Naive thymus-derived CD4-positive, alpha-beta T cell (primary cell): ENCODE data around the gene BRF1. TPM values are rescaled to one million over a fixed set of nuclear protein-coding genes. Genes with fewer than 3 reads are reported as not detected.

Source experiments
- ATAC-seq: fragments of 150-1000 bp; cut with Tn5 transposase; 2 replicates; pipeline ENCODE4 v1.10.0; 2021; ENCODE audit warnings: mild to moderate bottlenecking, moderate library complexity
- CTCF ChIA-PET: fragments of 350-600 bp; sonication (Branson Sonifier 250); formaldehyde crosslinking; loops from one replicate; lab custom pipeline; 2021; ENCODE audit warnings: antibody characterized with exemption; lab: Charles Lee
- POLR2A ChIA-PET: fragments of 350-600 bp; sonication (Branson Sonifier 250); formaldehyde crosslinking; loops from one replicate; lab custom pipeline; 2021; ENCODE audit warnings: antibody characterized with exemption, inconsistent platforms; lab: Charles Lee
- DNase-seq, 9 donors: peaks; one replicate each; pipeline versions ENCODE4 v3.0.0 to v3.0.0-alpha.2; 2020 to 2022; ENCODE audit warnings: mixed read lengths in 1 of 9
- H3K27ac ChIP-seq: one replicate; pipeline ENCODE4 v1.7.0; 2013; ENCODE audit warnings: mild to moderate bottlenecking, low read depth, low read length, moderate library complexity
- H3K27me3 ChIP-seq, 2 donors: one replicate each; pipeline ENCODE4 v1.7.0; 2013; ENCODE audit warnings: low read length in 2 of 2, mild to moderate bottlenecking in 2 of 2, moderate library complexity in 2 of 2; ENCODE audit not compliant: control insufficient read depth in 2 of 2, insufficient read depth in 2 of 2
- H3K36me3 ChIP-seq, 3 experiments: 1 replicate in 2 of 3; 2 replicates in 1 of 3; pipeline ENCODE4 v1.7.0; 2013; ENCODE audit warnings: low read length in 3 of 3, mild to moderate bottlenecking in 3 of 3, moderate library complexity in 1 of 3; ENCODE audit not compliant: insufficient read depth in 3 of 3, control insufficient read depth in 2 of 3
- H3K4me1 ChIP-seq, 2 donors: one replicate each; pipeline ENCODE4 v1.7.0; 2013; ENCODE audit warnings: low read length in 2 of 2, mild to moderate bottlenecking in 2 of 2, moderate library complexity in 1 of 2; ENCODE audit not compliant: control insufficient read depth in 2 of 2, insufficient read depth in 2 of 2
- H3K4me3 ChIP-seq: 2 replicates; pipeline ENCODE4 v1.7.0; 2013; ENCODE audit warnings: mild to moderate bottlenecking, low read length
- H3K9me3 ChIP-seq, 3 experiments: 1 replicate in 2 of 3; 2 replicates in 1 of 3; pipeline ENCODE4 v1.7.0; 2013; ENCODE audit warnings: low read length in 3 of 3; ENCODE audit not compliant: control insufficient read depth in 2 of 3
- H3K27ac Mint-ChIP-seq, 9 donors: one replicate each; pipeline ENCODE4 v1.8.0; 2020 to 2022; ENCODE audit warnings: mixed read lengths in 9 of 9, mild to moderate bottlenecking in 8 of 9, moderate library complexity in 5 of 9, inconsistent platforms in 2 of 9
- H3K27me3 Mint-ChIP-seq, 5 donors: one replicate each; pipeline ENCODE4 v1.8.0; 2021 to 2022; ENCODE audit warnings: mixed read lengths in 5 of 5, mild to moderate bottlenecking in 1 of 5
- H3K36me3 Mint-ChIP-seq, 5 donors: one replicate each; pipeline ENCODE4 v1.8.0; 2020 to 2022; ENCODE audit warnings: mixed read lengths in 5 of 5, mild to moderate bottlenecking in 3 of 5, inconsistent platforms in 1 of 5
- H3K4me1 Mint-ChIP-seq, 7 donors: one replicate each; pipeline ENCODE4 v1.8.0; 2020 to 2022; ENCODE audit warnings: mixed read lengths in 7 of 7, mild to moderate bottlenecking in 3 of 7, inconsistent platforms in 1 of 7
- H3K4me3 Mint-ChIP-seq, 10 donors: one replicate each; pipeline ENCODE4 v1.8.0; 2020 to 2022; ENCODE audit warnings: mild to moderate bottlenecking in 10 of 10, mixed read lengths in 10 of 10, moderate library complexity in 6 of 10, inconsistent platforms in 2 of 10
- H3K9me3 Mint-ChIP-seq, 11 donors: one replicate each; pipeline ENCODE4 v1.8.0; 2020 to 2022; ENCODE audit warnings: mixed read lengths in 11 of 11, mild to moderate bottlenecking in 4 of 11, inconsistent platforms in 1 of 11, moderate library complexity in 1 of 11
- intact Hi-C, 2 donors: fragments of 100-400 bp; cut with micrococcal nuclease; formaldehyde crosslinking; loops; one replicate each; pipeline ENCODE4 v1.15.1; 2023
- polyA plus RNA-seq, 2 donors: library from polyadenylated mRNA; unstranded; fragments of 300-500 nt; fragmentation: Illumina TruSeq; gene quantifications; one replicate each; pipeline ENCODE4 v1.2.3, GENCODE V29; 2021
- total RNA-seq, 6 experiments: library from RNA in 5 of 6; stranded (reverse) in 5 of 6; gene quantifications; 1 replicate in 5 of 6; 2 replicates in 1 of 6; pipeline ENCODE4 v1.2.3 and lab custom pipeline; 2021 to 2026

BRF1 gene
- total and polyA plus RNA-seq, 7 experiments from 2014 or later: 7.1 to 75.7 (median 60.2) TPM

DNA sequence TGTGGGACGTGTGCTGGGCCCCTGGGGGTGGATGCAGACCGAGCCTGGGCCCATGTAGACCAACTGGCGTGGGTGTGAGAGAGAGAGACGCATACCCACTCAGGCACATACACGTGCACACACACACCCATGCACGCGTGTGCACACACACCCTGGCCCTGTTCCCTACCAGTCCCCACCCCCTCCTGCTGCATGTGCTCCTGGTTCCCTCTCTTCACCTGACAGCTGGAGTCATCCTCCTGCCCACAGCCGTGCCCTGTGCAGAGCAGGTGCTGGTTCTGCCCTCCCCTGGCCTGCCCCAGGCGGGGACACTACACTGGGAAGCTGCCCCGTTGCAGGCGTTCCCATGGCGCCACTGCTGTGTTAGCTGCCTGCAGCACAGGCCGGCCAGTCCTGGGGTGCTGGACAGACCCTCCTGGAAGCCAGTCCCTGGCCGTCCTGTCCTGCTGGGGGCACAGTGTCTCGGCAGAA lies 32.3 kb upstream of the BRF1 start:
- intact Hi-C loops: no loop called here
- no peak overlapping the region for H3K27ac Mint-ChIP-seq
- no peak for ATAC-seq
- H3K4me1 Mint-ChIP-seq: peaks cover 16 to 48% (median 36%) of the 10 kb centered on the region in 7 donors
- peaks cover 0 to 10% (median 0%) of the 10 kb centered on the region in 5 donors for H3K36me3 Mint-ChIP-seq
- peaks cover 0 to 30% of the 10 kb centered on the region in 2 donors for H3K4me1 ChIP-seq
- POLR2A ChIA-PET: no interaction called here
- no peak for DNase-seq
- no peaks in the 10 kb centered on the region for H3K27me3 Mint-ChIP-seq
- no peaks in the 10 kb centered on the region for H3K27me3 ChIP-seq
- H3K9me3 Mint-ChIP-seq: peaks cover 0 to 4% (median 0%) of the 10 kb centered on the region in 11 donors
- no peak overlapping the region for H3K4me3 Mint-ChIP-seq
- no peak overlapping the region for H3K27ac ChIP-seq
- no peak overlapping the region for H3K4me3 ChIP-seq
- H3K36me3 ChIP-seq: no peaks in the 10 kb centered on the region
- CTCF ChIA-PET: interaction anchor here (0.6 kb wide), 1 partner anchor 218 kb away, joined by 3 read pairs; no protein-coding TSS in a partner anchor
- H3K9me3 ChIP-seq: no peaks in the 10 kb centered on the region

DNA sequence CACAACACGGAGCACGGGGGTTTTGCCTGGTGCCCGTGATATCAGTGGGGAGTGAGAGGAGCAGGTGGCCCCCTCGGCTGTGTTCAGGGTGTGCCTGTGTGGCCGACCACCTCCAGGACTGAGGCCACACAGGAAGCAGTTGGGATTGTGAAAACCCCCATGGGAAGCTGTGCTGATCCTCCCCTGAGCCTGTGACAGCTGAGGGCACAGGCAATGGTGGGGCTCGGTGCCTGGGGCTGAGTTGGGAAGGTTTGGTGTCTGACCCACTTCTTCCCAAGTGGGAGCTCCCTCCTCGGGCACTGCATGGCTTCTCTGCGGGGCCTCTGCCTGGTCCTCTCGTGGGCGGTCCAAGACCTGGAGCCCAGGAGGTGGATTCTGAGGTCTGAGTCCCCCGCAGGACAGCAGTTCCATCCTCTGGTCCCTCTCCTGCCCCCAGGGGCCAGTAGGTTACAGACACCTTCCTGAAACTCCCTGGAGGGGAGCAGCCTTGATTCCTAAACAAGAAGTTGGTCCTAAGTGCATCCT lies 31.6 kb upstream of the BRF1 start:
- Mint-ChIP-seq H3K4me1 (peaks cover 16 to 48% (median 36%) of the 10 kb centered on the region in 7 donors), H3K27ac (peak overlapping the region in 3 of 9 donors; percentile 2 to 25 (median 9)), H3K4me3 (peak overlapping the region in 1 of 10 donors; percentile 57), H3K9me3 (peaks cover 0 to 4% (median 0%) of the 10 kb centered on the region in 11 donors), H3K36me3 (peaks cover 0 to 10% (median 0%) of the 10 kb centered on the region in 5 donors), H3K27me3 (no peaks in the 10 kb centered on the region)
- Histone ChIP-seq H3K27me3 (no peaks in the 10 kb centered on the region), H3K9me3 (no peaks in the 10 kb centered on the region), H3K36me3 (peaks cover 0 to 2% (median 0%) of the 10 kb centered on the region in 3 experiments), H3K27ac (no peak overlapping the region), H3K4me1 (peaks cover 0 to 30% of the 10 kb centered on the region in 2 donors), H3K4me3 (no peak overlapping the region)
- ATAC-seq: no peak
- POLR2A ChIA-PET: no interaction called here
- intact Hi-C loops: no loop called here
- DNase-seq: no peak
- CTCF ChIA-PET: no interaction called here

DNA sequence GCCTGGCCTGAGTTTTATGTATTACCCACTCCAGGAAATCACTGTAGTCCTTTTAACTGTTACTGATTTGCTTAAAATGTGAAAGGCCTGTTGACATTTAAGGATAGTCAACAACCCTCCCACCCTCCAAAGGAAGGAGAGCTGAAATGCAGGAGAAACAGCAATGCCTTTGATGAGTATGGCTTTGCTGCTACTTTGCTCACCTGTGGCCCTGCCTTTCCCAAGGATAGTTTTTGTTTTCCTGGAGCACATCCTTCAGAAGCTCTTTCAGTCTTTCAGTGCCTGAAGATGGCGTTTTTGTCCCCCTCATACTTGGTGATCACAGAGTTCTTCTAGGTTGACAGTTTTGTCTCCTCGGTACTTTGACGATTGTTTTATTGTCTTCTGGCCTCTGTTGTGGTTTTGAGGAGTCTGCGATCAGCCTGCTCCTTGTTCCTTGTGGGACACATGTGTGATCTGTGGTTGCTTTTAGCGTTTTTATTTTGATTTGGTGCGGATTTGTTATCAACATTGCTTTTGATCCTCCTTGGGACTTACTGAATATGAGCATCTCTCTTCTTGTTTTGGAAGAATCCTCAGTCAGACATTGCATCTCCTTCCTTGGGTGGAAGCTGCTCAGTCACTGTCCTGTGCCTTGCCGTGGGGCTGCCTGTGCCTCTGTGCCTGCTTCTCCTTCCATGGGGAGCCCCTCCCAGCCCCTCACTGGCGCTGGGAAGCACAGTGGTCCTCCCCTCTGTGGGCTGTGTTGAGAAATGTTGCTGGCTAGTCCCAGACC lies 31.0 kb upstream of the BRF1 start:
- POLR2A ChIA-PET: no interaction called here
- no peak overlapping the region for H3K27ac ChIP-seq
- H3K9me3 ChIP-seq: no peaks in the 10 kb centered on the region
- Mint-ChIP-seq H3K9me3 (peaks cover 0 to 4% (median 0%) of the 10 kb centered on the region in 11 donors), H3K27ac (peak overlapping the region in 7 of 9 donors; percentile 2 to 71 (median 25)), H3K4me1 (peaks cover 16 to 48% (median 36%) of the 10 kb centered on the region in 7 donors), H3K4me3 (peak overlapping the region in 9 of 10 donors; percentile 2 to 70 (median 33)), H3K36me3 (peaks cover 0 to 10% (median 0%) of the 10 kb centered on the region in 5 donors), H3K27me3 (no peaks in the 10 kb centered on the region)
- H3K27me3 ChIP-seq: no peaks in the 10 kb centered on the region
- DNase-seq (peak in 5 of 9 donors; percentile 21 to 41 (median 33)), ATAC-seq (peak; percentile 43)
- CTCF ChIA-PET: interaction anchor here (0.6 kb wide), 1 partner anchor 105 kb away, joined by 5 read pairs; no protein-coding TSS in a partner anchor
- H3K36me3 ChIP-seq: peaks cover 0 to 4% (median 0%) of the 10 kb centered on the region in 3 experiments
- intact Hi-C loops: no loop called here
- peaks cover 0 to 30% of the 10 kb centered on the region in 2 donors for H3K4me1 ChIP-seq
- no peak overlapping the region for H3K4me3 ChIP-seq

DNA sequence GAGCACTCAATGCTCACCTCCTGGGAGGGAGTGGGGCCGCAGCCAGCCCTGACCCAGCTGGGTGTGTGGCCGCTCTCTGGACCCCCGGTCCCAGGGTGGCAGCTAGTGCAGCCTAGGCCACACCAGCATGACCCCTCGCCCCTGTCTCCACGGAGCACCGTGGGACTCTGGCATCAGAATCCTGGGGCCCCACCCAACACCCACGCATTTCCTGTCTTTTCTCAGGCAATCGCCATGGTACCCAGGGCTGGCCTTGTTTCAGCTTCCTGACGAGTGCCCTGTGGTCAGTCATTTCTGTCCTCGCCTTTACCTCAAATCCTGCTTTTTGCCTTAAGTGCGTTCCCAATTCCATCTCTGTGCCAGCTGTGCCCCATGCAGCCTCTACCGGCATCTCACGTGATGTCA lies 29.7 kb upstream of the BRF1 start:
- Histone ChIP-seq H3K27me3 (no peaks in the 10 kb centered on the region), H3K4me3 (no peak overlapping the region), H3K27ac (no peak overlapping the region), H3K9me3 (no peaks in the 10 kb centered on the region), H3K36me3 (peaks cover 0 to 7% (median 0%) of the 10 kb centered on the region in 3 experiments), H3K4me1 (peaks cover 0 to 30% of the 10 kb centered on the region in 2 donors)
- peaks cover 0 to 3% (median 0%) of the 10 kb centered on the region in 5 donors for H3K36me3 Mint-ChIP-seq
- ChIA-PET CTCF (no interaction called here), POLR2A (no interaction called here)
- no peaks in the 10 kb centered on the region for H3K27me3 Mint-ChIP-seq
- DNase-seq: no peak
- H3K4me3 Mint-ChIP-seq: peak overlapping the region in 6 of 10 donors; percentile 29 to 66 (median 40)
- peaks cover 0 to 4% (median 0%) of the 10 kb centered on the region in 11 donors for H3K9me3 Mint-ChIP-seq
- H3K27ac Mint-ChIP-seq: peak overlapping the region in 1 of 9 donors; percentile 51
- intact Hi-C loops: no loop called here
- ATAC-seq: no peak
- peaks cover 16 to 48% (median 36%) of the 10 kb centered on the region in 7 donors for H3K4me1 Mint-ChIP-seq

DNA sequence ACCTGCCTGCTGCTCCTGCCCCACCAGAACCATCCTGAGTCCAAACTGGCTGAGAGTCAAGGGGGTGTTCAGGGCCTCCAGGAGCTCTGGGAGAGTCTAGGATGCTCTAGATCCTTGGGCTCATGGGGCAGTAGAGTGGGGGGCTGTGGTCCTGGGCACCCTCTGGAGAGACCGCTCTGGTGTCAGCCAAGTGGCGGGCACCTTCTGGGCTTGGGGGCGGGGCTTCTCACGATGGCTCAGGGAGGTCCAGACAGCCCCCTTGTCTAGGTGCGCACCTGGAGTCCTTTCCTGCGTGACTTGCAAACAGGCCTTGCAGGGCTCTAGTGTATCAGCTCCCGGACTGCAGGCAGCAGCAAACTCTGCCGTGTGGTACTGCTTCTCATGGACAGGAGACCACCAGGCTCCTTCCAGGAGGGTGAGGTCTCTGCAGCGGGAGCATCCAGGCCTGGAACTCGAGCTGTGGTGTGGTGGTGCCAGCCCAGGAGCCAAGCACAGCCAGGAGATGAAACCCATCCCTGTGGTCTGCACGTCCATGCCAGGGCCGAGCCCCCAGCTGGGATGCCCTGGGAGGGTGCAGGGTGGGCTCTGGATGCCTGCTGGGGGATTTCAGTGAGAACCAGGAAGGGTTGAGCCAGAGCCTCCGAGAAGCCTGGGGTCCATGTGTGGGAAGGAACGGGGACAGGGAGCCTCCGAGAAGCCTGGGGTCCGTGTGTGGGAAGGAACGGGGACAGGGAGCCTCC lies 28.8 kb upstream of the BRF1 start:
- no peaks in the 10 kb centered on the region for H3K9me3 ChIP-seq
- DNase-seq (no peak), ATAC-seq (no peak)
- no peak overlapping the region for H3K27ac ChIP-seq
- intact Hi-C loops: no loop called here
- H3K4me3 ChIP-seq: no peak overlapping the region
- Mint-ChIP-seq H3K9me3 (peaks cover 0 to 4% (median 0%) of the 10 kb centered on the region in 11 donors), H3K4me1 (peaks cover 16 to 48% (median 36%) of the 10 kb centered on the region in 7 donors), H3K27me3 (no peaks in the 10 kb centered on the region), H3K4me3 (peak overlapping the region in 1 of 10 donors; percentile 28), H3K36me3 (peaks cover 0 to 3% (median 0%) of the 10 kb centered on the region in 5 donors), H3K27ac (peak overlapping the region in 1 of 9 donors; percentile 41)
- ChIA-PET POLR2A (interaction anchor here (0.6 kb wide), 1 partner anchor 51 kb away, joined by 4 read pairs; no protein-coding TSS in a partner anchor), CTCF (no interaction called here)
- peaks cover 0 to 8% (median 0%) of the 10 kb centered on the region in 3 experiments for H3K36me3 ChIP-seq
- no peaks in the 10 kb centered on the region for H3K27me3 ChIP-seq
- H3K4me1 ChIP-seq: peaks cover 0 to 30% of the 10 kb centered on the region in 2 donors
